Measurements from ENCODE around the gene TAF6. TPM values are rescaled to one million over a fixed set of nuclear protein-coding genes. Genes with fewer than 3 reads are reported as not detected.

TAF6 gene
- total RNA-seq, 2 donors from 2014 or later, result 40.7 to 45.3 TPM

GRCh38 chr7:100075418-100075817 is 43.7 kb downstream of the TAF6 start:
- ATAC-seq (no peak), DNase-seq (no peak)
- Mint-ChIP-seq H3K36me3 (ENCODE audit: low read depth) (peaks cover 25% of the 10 kb centered on the region), H3K4me1 (peaks cover 11% of the 10 kb centered on the region), H3K27ac (no peak overlapping the region), H3K4me3 (no peak overlapping the region), H3K27me3 (no peaks in the 10 kb centered on the region)
- H3K9me3 ChIP-seq (ENCODE audit: control insufficient read depth, low read length, poor library complexity, severe bottlenecking), result peaks cover 9% of the 10 kb centered on the region

DNA sequence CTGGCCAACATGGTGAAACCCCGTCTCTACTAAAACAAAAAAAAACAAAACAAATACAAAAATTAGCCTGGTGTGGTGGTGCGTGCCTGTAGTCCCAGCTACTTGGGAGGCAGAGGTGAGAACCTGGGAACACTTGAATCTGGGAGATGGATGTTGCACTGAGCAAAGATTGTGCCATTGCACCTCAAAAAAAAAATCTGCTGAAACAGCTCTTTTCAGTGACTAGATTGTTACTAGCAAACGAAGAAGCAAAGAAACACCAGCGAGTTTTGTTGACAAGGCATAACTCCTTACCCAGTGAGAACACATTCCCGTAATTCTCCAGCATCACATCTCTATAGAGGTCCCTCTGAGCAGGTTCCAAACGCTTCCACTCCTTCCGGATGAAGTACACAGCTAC is 44.3 kb downstream of the TAF6 start:
- no peak overlapping the region for H3K27ac Mint-ChIP-seq
- peaks cover 9% of the 10 kb centered on the region for H3K9me3 ChIP-seq (ENCODE audit: control insufficient read depth, low read length, poor library complexity, severe bottlenecking)
- no peak overlapping the region for H3K4me3 Mint-ChIP-seq
- H3K4me1 Mint-ChIP-seq, result peaks cover 8% of the 10 kb centered on the region
- ATAC-seq, result no peak
- H3K27me3 Mint-ChIP-seq, result no peaks in the 10 kb centered on the region
- H3K36me3 Mint-ChIP-seq (ENCODE audit: low read depth), result peaks cover 25% of the 10 kb centered on the region
- no peak for DNase-seq

DNA sequence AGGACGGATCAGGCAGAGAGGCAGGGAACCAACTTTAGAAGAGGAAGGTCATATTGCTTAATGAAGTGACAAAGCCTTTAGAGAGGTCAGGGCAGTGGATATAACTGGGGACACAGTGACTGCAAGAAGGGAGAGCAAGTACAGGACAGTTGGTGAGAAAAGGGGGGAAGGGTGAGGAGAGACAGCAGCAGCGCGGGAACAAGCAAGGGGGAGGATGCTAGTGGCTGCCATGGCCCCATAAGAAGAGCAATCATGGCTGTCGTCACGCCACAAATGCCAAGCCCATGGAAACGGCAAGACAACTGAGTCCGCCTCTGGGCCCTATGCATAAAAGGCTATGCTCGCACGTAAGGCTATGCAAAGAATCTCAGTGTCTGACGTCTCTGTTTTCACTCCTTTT is 46.7 kb downstream of the TAF6 start:
- H3K36me3 Mint-ChIP-seq (ENCODE audit: low read depth), result peaks cover 22% of the 10 kb centered on the region
- no peak overlapping the region for H3K27ac Mint-ChIP-seq
- ATAC-seq, result no peak
- DNase-seq, result no peak
- H3K27me3 Mint-ChIP-seq, result no peaks in the 10 kb centered on the region
- H3K9me3 ChIP-seq (ENCODE audit: control insufficient read depth, low read length, poor library complexity, severe bottlenecking), result peaks cover 9% of the 10 kb centered on the region
- H3K4me1 Mint-ChIP-seq, result peaks cover 4% of the 10 kb centered on the region
- H3K4me3 Mint-ChIP-seq, result no peak overlapping the region

GRCh38 chr7:100071018-100071723 is 48.0 kb downstream of the TAF6 start:
- ATAC-seq (no peak), DNase-seq (no peak)
- Mint-ChIP-seq H3K27ac (no peak overlapping the region), H3K36me3 (ENCODE audit: low read depth) (peaks cover 22% of the 10 kb centered on the region), H3K4me1 (peaks cover 4% of the 10 kb centered on the region), H3K4me3 (no peak overlapping the region), H3K27me3 (no peaks in the 10 kb centered on the region)
- peaks cover 9% of the 10 kb centered on the region for H3K9me3 ChIP-seq (ENCODE audit: control insufficient read depth, low read length, poor library complexity, severe bottlenecking)

- Mint-ChIP-seq H3K27me3 (no peaks in the 10 kb centered on the region), H3K4me3 (no peak overlapping the region), H3K27ac (peak overlapping the region; percentile 4), H3K4me1 (no peaks in the 10 kb centered on the region), H3K36me3 (ENCODE audit: low read depth) (peaks cover 13% of the 10 kb centered on the region)
- peaks cover 9% of the 10 kb centered on the region for H3K9me3 ChIP-seq (ENCODE audit: control insufficient read depth, low read length, poor library complexity, severe bottlenecking)
- DNase-seq (no peak), ATAC-seq (no peak)
Observed at GRCh38 chr7:100069991-100070390, 49.2 kb downstream of the TAF6 start.

- no peak for ATAC-seq
- H3K9me3 ChIP-seq (ENCODE audit: control insufficient read depth, low read length, poor library complexity, severe bottlenecking), result peaks cover 9% of the 10 kb centered on the region
- Mint-ChIP-seq H3K27ac (peak overlapping the region; percentile 8), H3K27me3 (no peaks in the 10 kb centered on the region), H3K4me1 (no peaks in the 10 kb centered on the region), H3K4me3 (no peak overlapping the region), H3K36me3 (ENCODE audit: low read depth) (peaks cover 5% of the 10 kb centered on the region)
- DNase-seq, result no peak
Observed at GRCh38 chr7:100066953-100067352, 52.2 kb downstream of the TAF6 start.

DNA sequence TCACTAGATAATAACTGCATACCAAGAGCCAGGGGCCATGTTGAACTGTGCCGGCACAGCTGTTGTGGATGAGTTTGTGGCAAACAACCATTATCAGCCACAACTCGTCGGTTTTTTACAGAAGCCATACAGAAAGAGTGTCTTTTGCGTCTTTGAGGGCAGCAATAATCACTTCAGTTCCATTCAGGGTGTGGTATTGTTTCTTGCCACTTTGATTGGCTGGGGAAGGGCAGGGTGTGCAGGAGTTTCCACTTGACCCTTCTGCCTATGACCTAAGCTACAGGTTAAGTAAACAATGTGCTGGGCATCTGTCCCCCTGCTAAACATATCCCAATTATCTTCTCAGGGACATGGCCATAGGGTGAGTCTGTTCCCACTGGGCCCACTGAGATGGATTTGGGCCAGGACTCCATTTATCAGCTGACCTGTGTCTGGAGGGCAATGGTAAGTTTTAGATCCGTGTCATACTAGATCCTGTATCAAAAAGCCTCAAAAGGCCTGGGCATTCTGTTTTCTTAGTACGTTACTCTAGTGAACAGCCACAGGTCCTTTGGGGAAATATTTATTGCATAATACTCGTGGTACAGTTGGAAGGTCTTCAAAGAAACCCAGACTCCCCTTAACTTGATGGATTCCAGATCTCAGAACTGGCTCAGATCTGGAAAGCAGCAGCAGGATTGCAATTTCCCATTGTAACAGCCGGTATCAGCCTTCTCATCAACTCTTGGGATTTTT is 53.5 kb downstream of the TAF6 start:
- no peaks in the 10 kb centered on the region for H3K9me3 ChIP-seq (ENCODE audit: control insufficient read depth, low read length, poor library complexity, severe bottlenecking)
- no peak overlapping the region for H3K4me3 Mint-ChIP-seq
- no peak overlapping the region for H3K27ac Mint-ChIP-seq
- ATAC-seq (no peak), DNase-seq (no peak)
- H3K36me3 Mint-ChIP-seq (ENCODE audit: low read depth), result no peaks in the 10 kb centered on the region
- no peaks in the 10 kb centered on the region for H3K4me1 Mint-ChIP-seq
- H3K27me3 Mint-ChIP-seq, result no peaks in the 10 kb centered on the region

GRCh38 chr7:100064162-100064561 is 55.0 kb downstream of the TAF6 start:
- Mint-ChIP-seq H3K27me3 (no peaks in the 10 kb centered on the region), H3K4me3 (no peak overlapping the region), H3K27ac (no peak overlapping the region), H3K36me3 (ENCODE audit: low read depth) (no peaks in the 10 kb centered on the region), H3K4me1 (no peaks in the 10 kb centered on the region)
- H3K9me3 ChIP-seq (ENCODE audit: control insufficient read depth, low read length, poor library complexity, severe bottlenecking), result no peaks in the 10 kb centered on the region
- DNase-seq (no peak), ATAC-seq (no peak)

GRCh38 chr7:100063376-100063775 is 55.8 kb downstream of the TAF6 start:
- Mint-ChIP-seq H3K27me3 (no peaks in the 10 kb centered on the region), H3K36me3 (ENCODE audit: low read depth) (no peaks in the 10 kb centered on the region), H3K4me3 (no peak overlapping the region), H3K4me1 (no peaks in the 10 kb centered on the region), H3K27ac (no peak overlapping the region)
- no peaks in the 10 kb centered on the region for H3K9me3 ChIP-seq (ENCODE audit: control insufficient read depth, low read length, poor library complexity, severe bottlenecking)
- DNase-seq, result no peak
- ATAC-seq, result no peak

GRCh38 chr7:100061518-100062193 is 57.5 kb downstream of the TAF6 start:
- Mint-ChIP-seq H3K27me3 (no peaks in the 10 kb centered on the region), H3K27ac (no peak overlapping the region), H3K36me3 (ENCODE audit: low read depth) (peaks cover 2% of the 10 kb centered on the region), H3K4me3 (no peak overlapping the region), H3K4me1 (no peaks in the 10 kb centered on the region)
- H3K9me3 ChIP-seq (ENCODE audit: control insufficient read depth, low read length, poor library complexity, severe bottlenecking), result no peaks in the 10 kb centered on the region
- no peak for DNase-seq
- no peak for ATAC-seq

DNA sequence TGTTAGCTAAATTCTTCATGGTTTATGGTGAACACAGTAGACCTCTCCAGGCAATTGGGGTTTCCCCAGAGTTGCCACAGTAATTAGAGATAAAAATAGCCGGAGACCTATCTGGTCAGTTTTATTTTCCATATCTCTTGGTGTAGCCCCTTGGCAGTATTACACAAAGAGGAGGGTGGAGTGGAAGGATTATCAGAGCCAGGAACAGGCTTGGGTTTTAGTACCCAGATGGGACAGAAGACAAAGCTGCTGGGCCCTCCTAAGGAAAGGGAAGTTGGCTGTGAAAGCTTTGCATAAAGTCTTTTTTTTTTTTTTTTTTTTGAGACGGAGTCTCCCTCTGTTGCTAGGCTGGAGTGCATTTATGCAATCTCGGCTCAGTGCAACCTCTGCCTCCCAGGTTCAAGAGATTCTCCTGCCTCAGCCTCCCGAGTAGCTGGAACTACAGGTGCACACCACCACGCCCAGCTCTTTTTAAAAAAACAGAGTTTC is 59.9 kb downstream of the TAF6 start:
- ATAC-seq, result no peak
- H3K9me3 ChIP-seq (ENCODE audit: control insufficient read depth, low read length, poor library complexity, severe bottlenecking), result no peaks in the 10 kb centered on the region
- Mint-ChIP-seq H3K36me3 (ENCODE audit: low read depth) (peaks cover 2% of the 10 kb centered on the region), H3K4me3 (no peak overlapping the region), H3K27ac (no peak overlapping the region), H3K27me3 (no peaks in the 10 kb centered on the region), H3K4me1 (no peaks in the 10 kb centered on the region)
- DNase-seq, result no peak
